HG02973 (cell line): ENCODE measurements around the gene CFAP20DC.
"Not testable (repeated sequence)": the region's sequence is repeated elsewhere in the genome, so short reads cannot be mapped to it uniquely, and the experiment has no call there.

ENCODE experiments used
- ATAC-seq: cut with Tn5 transposase; IDR thresholded peaks from one replicate; pipeline ENCODE4 v1.9.1; 2021; ENCODE audit warnings: moderate library complexity; ENCODE audit not compliant: unreplicated experiment

Gene CFAP20DC

GRCh38 chr3:58754074-58754473, 295.8 kb downstream of the CFAP20DC start:
- no peak for ATAC-seq

DNA sequence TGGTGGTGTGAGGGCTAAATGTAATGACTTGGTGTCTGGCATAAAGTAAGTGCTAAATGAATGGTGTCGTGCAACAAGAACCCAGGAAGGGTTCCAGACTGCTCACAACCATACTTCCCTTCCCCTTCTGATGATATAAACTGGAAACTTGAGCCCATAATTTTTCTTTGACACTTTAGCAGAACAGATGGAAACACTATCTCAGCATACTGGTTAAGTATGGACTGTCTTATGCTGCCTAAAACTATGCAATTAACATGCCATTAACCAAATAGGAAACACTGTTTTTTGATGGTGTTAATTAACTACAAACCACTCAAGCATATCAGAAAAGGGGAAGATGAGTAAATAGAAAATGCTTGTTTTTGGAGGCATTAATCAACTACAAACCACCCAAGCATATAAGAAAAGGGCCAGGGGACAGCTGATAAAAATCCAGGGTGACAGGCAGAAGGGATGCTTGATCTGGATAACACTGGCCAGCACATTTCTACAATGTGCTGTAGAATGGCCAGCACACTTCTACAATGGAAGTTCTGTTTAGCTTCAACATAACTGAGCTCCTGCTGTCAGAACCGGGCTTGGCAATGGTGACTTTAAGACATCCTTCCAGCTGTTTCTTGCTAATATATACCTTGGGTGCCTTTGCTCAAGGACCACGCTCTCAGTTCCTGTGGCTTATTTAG, 297.8 kb downstream of the CFAP20DC start:
- no peak for ATAC-seq

DNA sequence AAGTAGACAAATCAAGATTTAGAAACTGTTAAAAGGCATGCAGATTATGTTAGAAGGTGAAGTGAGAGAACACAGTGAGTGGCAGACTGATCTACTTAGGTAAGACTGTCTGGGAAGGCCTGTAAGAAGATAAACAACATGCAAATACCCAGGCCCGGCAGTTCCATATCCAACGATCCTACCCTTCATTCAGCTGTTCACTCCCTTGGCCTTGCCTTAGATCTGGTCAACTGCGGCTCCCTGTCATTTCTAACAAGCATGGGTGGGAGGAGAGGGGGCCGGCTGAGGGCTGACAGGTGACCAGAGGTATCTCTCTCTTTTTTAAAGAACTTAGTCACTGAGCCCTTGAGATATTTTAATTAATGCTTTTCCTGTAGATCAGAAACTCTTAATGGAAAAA, 298.6 kb downstream of the CFAP20DC start:
- ATAC-seq, result no peak

DNA sequence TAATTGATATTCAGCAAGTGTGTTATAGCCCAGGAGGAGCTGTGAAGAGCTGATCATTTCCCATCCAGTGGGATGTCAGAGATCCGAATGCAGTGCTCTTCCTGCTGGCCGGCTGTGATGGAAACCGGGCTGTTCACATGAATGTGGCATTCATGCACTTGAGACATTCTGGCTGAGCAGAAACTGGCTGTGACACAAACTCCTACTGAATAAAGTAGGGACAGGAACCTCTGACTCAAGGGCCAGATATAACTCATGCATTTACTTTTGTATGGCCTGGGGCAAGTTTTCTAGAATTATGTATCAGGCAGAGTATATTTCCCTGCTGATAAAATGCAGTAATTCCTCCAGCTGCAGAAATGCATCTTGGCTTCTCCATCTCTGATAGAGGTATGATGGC, 299.9 kb downstream of the CFAP20DC start:
- no peak for ATAC-seq

GRCh38 chr3:58748024-58748423, 301.8 kb downstream of the CFAP20DC start:
- no peak for ATAC-seq

DNA sequence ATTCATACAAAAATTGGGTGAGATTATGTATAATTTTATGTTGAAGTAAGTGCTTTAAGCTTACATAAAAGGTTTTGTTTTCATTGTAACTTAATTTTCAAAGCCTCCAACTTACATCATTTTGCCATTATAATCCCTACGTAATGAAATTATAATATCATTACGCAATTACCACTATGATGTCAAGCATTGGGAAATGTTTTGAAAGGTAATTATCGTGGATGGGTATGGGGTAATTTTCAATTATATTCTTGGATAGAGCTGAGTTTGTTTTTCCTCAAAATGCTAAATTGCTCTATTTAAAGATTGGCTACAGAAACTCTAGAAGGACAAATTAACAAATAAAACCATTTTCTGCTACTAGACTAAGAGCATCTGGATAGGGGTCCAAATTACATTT, 303.1 kb downstream of the CFAP20DC start:
- ATAC-seq, result no peak

- ATAC-seq, result no peak
These were observed 306.5 kb downstream of the CFAP20DC start for GRCh38 chr3:58743296-58743695.

- no peak for ATAC-seq
These were observed 307.6 kb downstream of the CFAP20DC start for GRCh38 chr3:58742239-58742638.

GRCh38 chr3:58737644-58738043, 312.2 kb downstream of the CFAP20DC start:
- ATAC-seq, result no peak

DNA sequence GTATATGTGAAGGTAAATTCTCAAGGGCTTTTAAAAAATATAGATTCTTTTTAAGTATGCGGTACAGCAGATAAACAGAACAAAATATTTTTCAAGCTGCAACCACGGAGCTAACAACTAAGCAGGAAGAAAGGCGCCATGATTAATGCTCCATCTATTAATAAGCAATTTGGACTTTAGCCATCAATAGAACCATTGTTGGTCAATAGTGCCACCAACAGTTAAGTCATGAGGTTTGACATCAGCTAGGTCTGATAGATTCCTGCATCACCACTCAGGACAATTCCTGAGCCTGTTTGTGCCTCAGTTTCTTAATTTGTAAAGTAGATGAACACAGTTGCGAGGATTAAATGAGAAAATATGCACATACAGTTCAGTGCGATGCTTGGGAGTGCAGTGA, 318.2 kb downstream of the CFAP20DC start:
- no peak for ATAC-seq

GRCh38 chr3:58728723-58729122, 321.1 kb downstream of the CFAP20DC start:
- no peak for ATAC-seq

DNA sequence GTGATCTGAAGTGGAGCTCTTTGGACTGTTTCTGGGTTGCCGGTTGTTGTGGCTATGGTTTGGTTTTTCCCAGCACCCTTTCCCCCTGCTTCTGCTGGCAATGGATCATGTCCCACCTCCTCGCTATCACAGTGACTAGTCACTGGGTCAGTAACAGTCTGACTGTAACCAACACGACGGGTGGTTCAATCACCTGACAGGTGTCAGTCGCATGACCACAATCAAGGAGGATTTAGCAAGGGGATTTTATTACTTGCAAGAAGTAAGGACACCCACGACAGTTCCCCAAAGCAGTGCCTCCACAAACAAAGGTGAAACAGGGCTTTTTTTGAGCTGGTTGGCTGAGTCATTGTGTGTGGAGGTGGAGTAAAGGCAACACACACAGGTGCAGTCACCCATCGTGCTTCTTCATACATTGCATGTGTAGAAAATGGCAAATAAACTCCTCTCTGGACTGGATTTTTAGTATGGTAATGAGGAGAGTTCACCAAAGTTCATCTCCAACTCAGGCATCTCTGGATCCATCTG, 324.4 kb downstream of the CFAP20DC start:
- ATAC-seq, result no peak

DNA sequence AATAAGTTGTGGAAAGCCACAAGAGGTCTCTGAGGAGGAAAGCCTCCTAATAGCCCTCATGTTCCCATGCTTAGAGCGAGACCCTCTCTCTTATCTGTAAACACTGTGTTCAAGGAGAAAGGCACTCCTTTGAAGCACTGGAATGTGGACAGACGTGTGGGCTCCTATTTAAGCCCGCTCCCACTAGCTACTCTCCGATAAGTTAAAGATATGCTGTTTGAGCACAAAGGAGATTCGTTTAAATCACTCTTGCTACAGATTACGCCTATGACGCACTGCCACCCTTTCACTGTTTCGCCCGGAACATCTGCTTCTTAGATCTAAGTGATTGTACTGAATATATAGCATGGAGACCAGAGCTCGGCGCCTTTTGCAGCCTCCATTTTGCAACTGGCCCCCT, 325.5 kb downstream of the CFAP20DC start:
- no peak for ATAC-seq

GRCh38 chr3:58723173-58723572, 326.7 kb downstream of the CFAP20DC start:
- no peak for ATAC-seq

DNA sequence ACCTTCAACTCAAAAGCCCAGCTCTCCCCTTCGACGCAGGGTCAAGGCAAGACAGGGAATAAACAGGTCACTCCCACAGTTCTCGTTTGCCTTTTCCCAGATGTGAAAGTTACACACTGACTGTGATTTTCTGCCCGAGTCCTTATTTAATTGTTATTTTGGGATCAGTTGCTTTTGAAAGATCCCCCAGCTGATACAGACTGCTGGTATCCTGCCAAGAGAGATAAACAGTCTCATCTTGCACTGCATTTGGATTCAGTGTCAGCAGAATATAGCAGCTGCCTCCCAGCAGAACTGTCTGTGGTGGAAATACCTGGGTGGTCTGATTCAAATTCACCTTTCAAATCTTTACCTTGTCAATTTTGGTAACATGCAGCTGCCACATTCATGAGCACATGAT, 327.3 kb downstream of the CFAP20DC start:
- no peak for ATAC-seq

DNA sequence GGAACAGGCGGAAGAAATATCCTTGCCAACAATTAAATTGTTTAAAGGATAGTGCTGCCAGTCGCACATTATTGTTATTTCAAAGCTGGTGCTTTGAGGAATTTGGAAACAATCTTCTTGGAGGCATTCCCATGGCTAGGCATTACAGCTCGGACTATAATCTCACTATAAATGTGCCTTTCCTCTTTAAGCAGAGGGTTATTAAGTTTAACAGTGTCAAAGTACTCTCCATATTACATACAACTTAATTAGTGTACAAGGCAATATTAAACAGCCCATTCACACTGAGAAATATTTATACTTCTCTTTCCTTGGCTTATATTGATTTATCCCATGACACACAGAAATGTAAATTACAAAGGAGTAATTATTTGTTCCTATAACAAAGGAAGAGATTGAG, 329.3 kb downstream of the CFAP20DC start:
- ATAC-seq, result no peak

GRCh38 chr3:58719684-58720083, 330.1 kb downstream of the CFAP20DC start:
- ATAC-seq, result no peak

GRCh38 chr3:58713715-58714401, 336.0 kb downstream of the CFAP20DC start:
- ATAC-seq, result no peak

DNA sequence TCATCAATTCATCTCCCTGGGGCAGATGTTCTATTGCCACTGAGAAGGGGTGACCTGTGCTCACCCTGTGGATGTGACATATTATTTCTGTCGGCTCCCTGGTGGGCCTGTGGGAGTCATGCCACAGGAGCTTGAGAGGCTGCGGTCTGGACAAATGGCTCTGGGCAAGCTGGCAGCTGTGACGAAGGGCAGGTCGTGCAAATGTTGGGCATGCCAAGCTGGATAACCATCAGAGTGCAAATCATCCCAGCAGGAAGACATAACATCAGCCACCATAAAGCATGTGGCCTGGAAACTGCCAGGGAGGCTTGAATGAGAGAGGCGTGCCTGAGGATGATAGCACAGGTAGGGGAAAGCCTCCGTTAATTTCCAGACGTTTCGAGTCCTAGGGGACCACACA, 338.0 kb downstream of the CFAP20DC start:
- ATAC-seq, result no peak

GRCh38 chr3:58708983-58709382, 340.8 kb downstream of the CFAP20DC start:
- not testable (repeated sequence) for ATAC-seq

GRCh38 chr3:58708116-58708791, 341.6 kb downstream of the CFAP20DC start:
- no peak for ATAC-seq

GRCh38 chr3:58707390-58707930, 342.4 kb downstream of the CFAP20DC start:
- ATAC-seq, result no peak
